GM19463 (cell line): Measurements from ENCODE around the gene POFUT2.
"Not testable (repeated sequence)": the region's sequence is repeated elsewhere in the genome, so short reads cannot be mapped to it uniquely, and the experiment has no call there.

Experiments used
- ATAC-seq: cut with Tn5 transposase; IDR thresholded peaks from one replicate; pipeline ENCODE4 v1.9.1; 2021; ENCODE audit warnings: mild to moderate bottlenecking, moderate library complexity; ENCODE audit not compliant: unreplicated experiment

Gene POFUT2

GRCh38 chr21:45310459-45310858, 22.8 kb upstream of the POFUT2 start:
- ATAC-seq, result no peak

GRCh38 chr21:45309987-45310381, 22.3 kb upstream of the POFUT2 start:
- ATAC-seq, result no peak

DNA sequence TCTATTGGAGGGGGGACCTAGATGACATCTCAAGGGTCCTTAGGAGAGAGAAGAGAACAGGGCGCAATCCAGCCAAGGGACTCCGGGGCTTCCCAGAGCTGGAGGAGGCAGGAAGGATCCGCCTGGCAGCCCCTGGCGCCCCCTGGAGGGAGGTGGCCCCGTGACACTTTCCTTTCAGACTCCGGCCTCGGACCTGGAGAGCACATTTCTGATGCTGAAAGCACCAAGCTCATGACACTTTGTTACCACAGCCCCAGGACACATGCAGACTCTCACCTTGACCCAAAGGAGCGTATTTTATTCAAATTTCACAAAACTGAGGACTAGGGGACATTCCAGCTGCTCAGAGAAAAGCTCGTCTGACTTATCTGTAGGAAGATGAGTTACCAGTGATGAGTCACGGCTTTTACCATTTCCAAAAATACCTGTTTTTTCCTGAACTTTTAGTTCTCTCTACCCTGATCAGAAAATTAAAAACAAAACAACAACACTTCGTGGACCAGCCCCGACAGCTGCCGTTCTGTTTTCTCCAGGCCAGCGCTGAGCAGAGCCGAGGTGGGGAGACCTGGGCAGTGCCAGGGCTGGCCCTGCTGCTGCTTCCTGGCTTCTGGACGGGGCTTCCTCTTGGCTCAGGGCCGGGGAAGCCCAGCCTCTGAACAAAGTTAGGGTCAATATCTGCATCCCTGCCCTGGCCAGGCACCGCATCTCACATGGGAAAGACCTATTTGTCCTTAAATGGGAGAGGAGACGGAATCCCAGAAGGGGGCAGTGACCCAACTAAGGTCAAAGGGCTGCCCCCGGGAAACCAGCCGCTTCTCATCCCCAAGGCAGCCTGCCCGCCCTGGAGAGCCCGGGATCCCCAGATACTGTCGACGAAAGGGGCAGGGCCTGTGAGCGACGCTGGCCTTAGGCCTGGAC, 21.6 kb upstream of the POFUT2 start:
- ATAC-seq, result no peak

DNA sequence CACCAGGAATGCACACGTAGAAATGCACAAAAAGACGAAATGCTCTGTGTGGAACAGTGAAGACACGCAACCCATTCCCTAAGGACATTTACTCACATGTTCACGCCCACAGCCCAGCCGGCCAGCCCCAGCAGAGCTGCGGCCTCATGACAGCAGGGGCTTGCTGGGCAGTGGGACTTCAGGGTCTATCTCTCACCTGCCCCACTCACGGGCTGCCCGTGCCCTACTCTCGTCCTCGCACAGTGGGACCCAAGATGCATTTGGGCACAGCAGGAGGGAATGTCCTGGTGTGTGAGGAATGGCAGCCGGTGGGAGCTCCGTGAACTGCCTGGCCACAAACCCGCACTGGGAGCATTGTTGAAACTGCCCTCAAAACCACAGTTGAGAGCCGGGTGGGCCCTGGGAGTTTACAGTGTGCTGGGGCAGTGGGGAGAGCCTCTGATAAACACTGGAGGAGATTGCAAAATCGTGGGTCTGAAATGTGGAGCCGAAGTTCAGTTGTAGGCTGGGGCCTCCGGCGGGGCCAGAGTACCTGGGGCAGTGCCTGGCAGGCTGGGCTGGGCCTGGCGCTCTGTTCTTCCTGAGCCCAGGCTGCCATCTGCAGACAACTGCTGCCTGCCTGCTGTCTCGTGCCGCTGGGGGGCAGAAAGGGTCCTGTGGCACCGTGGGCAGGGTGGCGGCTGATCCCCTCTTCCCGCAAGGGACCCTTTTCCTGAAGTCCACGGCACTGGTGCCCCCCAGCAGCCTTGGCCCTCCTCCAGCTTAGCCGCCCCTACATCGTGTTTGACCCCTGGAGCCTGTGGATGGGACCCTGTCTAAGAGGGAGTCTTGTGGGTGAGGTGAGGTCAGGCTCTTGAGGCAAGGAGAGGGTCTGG, 20.7 kb upstream of the POFUT2 start:
- no peak for ATAC-seq

GRCh38 chr21:45307597-45308158, 20.0 kb upstream of the POFUT2 start:
- ATAC-seq, result not testable (repeated sequence)

DNA sequence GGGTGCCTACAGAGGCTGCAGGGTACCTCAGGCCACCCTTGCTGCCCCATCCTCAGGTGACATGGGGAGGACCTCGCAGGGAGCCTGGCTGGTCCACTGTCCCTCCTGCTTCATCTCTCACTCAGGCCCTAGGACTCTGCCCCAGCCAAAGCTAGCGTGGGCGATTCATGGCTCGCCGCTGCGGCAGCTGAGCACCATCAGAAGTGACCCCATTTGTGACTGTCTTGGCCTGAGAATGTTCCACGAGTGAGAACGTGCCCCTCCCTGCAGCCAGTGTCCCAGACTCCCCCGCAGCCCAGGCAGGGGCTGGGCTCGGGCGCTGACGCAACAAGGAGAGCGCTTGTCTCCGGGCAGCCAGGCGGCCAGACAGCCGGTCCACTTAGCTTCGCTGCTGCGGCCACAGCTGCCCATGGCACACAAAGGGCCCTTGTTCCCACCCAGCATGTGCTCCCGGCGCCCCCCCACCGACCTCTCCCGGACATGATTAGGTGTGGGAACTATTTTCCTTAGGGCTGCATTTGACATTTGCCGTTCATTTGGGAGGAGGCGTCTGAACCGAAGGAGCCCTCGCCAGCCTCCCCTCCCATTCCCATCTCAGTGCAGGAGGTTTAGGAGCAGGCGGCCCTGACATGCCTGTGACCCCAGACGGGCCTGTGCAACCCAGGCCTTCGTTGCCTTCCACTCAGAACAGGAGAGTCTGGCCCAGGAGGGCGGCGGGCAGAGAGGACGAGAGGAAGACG, 19.3 kb upstream of the POFUT2 start:
- no peak for ATAC-seq

DNA sequence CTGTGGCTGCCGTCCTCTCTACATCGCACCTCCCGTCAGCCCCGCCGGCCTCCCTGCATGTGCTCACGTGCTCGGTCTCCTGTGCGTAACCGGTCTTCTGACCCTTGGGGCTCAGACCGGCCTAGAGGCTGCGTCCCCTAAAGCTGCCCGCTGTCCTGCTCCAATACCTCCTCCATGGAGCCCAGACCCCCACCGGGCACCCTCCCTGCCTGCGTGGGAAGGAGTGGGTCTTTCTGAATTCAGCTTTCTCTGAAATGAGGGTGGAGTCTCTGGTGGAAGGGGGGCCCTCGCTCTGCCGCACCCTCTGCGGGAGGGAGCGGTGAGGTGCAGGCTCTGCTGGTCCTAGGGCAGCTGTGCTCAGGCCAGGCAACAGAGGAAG, 18.7 kb upstream of the POFUT2 start:
- no peak for ATAC-seq

- ATAC-seq, result no peak
Observed at GRCh38 chr21:45305836-45306235, 18.1 kb upstream of the POFUT2 start.

GRCh38 chr21:45304945-45305344, 17.2 kb upstream of the POFUT2 start:
- no peak for ATAC-seq

DNA sequence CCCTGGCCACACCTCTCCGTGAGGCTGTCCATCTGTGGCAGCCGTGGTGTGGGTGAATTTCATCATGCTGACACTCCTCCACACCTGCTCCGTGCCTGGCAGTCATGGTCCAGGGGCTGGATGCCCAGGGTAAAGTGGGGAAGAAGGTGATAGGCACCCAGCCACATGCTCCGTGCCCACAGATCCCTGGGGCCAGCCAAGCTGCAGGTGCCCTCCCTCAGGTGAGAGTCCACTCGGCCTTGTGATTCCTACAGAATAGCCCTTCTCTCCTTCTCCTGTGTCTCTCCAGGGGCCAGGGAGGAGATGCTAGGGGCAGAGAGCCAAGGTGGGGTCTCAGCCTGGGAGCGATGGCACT, 16.8 kb upstream of the POFUT2 start:
- no peak for ATAC-seq

- ATAC-seq, result no peak
Observed at GRCh38 chr21:45303751-45304475, 16.2 kb upstream of the POFUT2 start.

GRCh38 chr21:45303091-45303615, 15.5 kb upstream of the POFUT2 start:
- ATAC-seq, result no peak

- no peak for ATAC-seq
Observed at GRCh38 chr21:45302082-45303061, 14.7 kb upstream of the POFUT2 start.

DNA sequence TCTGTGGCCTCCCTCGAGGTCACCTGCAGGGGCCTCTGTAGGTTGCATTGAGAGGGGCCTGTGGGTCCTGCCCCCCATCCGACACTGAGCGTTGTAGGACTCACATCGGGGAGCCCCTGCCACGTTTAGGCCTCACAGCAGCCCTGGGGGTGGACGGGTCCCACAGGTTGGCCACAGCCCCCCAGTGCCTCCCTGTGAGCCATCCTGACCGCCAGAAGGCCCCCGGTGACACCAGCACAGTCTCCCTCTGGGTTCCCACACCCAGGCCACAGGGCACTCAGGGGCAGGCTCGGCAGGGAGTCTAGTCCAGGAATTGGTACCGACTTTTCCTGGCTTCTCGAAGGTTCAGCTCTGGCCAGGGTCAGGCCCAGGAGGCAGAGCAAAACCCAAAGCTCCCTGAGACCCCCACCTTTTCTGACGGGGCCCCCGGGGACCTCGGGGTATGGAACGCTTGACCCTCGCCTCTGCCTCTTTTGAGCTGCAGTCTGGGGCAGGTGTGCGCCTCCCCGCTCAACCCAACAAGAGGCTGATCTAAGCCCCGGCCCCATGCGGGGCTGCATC, 13.9 kb upstream of the POFUT2 start:
- no peak for ATAC-seq

DNA sequence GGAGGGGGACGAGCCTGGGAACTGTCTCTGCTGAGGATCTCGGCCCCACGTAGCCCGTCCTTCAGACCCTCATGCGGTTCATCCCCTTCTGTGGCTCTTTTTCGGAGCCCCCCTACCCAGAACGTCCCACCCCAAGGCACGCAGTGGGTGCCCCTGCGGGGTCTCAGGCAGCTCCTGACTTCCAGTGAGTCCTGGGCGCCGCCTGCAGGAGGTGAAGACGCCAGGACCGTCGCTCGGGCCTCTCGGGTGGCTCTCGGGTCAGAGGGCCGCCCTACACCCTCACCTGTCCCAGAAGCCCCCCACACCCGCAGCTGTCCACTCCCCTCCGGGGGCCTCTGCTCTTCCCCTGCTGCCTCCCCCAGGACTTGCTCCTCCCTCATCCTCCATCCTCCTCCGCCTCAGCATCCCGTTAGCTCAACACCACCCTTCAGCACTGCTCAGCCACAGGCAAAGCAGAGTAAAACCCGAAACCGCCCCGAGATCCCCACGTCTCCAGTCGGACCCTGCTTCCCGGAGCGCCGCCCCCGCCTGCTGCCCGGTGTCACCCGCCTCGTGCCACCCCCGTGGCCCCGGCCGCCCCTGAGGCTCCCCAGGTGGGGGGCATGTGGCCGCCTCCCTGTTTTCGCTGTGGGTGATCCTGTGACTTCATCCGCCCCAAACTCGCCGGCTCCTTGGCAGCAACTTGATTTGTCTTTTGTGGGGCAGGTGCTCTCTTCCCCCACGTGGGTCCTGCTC, 13.3 kb upstream of the POFUT2 start:
- ATAC-seq, result no peak

GRCh38 chr21:45299864-45300785, 12.4 kb upstream of the POFUT2 start:
- no peak for ATAC-seq
